K562 (cell line): ENCODE data around the gene SEC24B. TPM values are rescaled to one million over a fixed set of nuclear protein-coding genes. Genes with fewer than 3 reads are reported as not detected.

Experiments
- CC2D1A ChIP-seq: fragments of 450-650 bp; IDR thresholded peaks from 2 replicates; pipeline ENCODE4 v1.6.1; 2017; ENCODE audit warnings: mild to moderate bottlenecking
- ERF ChIP-seq: fragments of 450-650 bp; formaldehyde crosslinking; IDR thresholded peaks from 2 replicates; pipeline ENCODE4 v1.4.0; 2020; ENCODE audit warnings: mild to moderate bottlenecking, mixed read lengths
- FOXP1 ChIP-seq: sonication (generic); formaldehyde crosslinking; IDR thresholded peaks from 2 replicates; pipeline ENCODE4 v1.8.0; 2022; ENCODE audit warnings: mild to moderate bottlenecking, missing genetic modification reagents
- KDM5B ChIP-seq: fragments of 200-600 bp; sonication (generic); IDR thresholded peaks from 2 replicates; pipeline ENCODE4 v1.6.1; 2012; ENCODE audit warnings: low read depth, mild to moderate bottlenecking, moderate library complexity, low read length, control low read depth, inconsistent platforms; ENCODE audit not compliant: insufficient replicate concordance
- NR0B1 ChIP-seq: fragments of 450-650 bp; IDR thresholded peaks from one replicate; pipeline ENCODE4 v1.6.1; 2018; ENCODE audit warnings: mild to moderate bottlenecking, moderate library complexity; ENCODE audit not compliant: partially characterized antibody
- RB1 ChIP-seq: fragments of 450-650 bp; IDR thresholded peaks from 2 replicates; pipeline ENCODE4 v1.6.1; 2017; ENCODE audit warnings: low read depth, mild to moderate bottlenecking
- TARDBP ChIP-seq: fragments of 450-650 bp; IDR thresholded peaks from 2 replicates; pipeline ENCODE4 v1.6.1; 2016
- YY1 ChIP-seq, 3 experiments: IDR thresholded peaks; 2 replicates each; pipeline ENCODE4 v1.6.1; 2011; ENCODE audit warnings: low read length in 2 of 3, mild to moderate bottlenecking in 2 of 3, moderate library complexity in 2 of 3, borderline replicate concordance in 1 of 3, control low read depth in 1 of 3, low read depth in 1 of 3; ENCODE audit not compliant: insufficient read depth in 3 of 3, insufficient replicate concordance in 2 of 3, control insufficient read depth in 1 of 3, insufficient read length in 1 of 3; ENCODE audit errors: extremely low read depth in 1 of 3
- ZFP91 ChIP-seq: sonication (generic); formaldehyde crosslinking; IDR thresholded peaks from 2 replicates; pipeline ENCODE4 v1.8.0; 2022; ENCODE audit warnings: mild to moderate bottlenecking, missing genetic modification reagents
- ZNF324 ChIP-seq: fragments of 250-450 bp; sonication (Bioruptor Pico); IDR thresholded peaks from 2 replicates; pipeline ENCODE4 v1.4.0; 2020; ENCODE audit warnings: mild to moderate bottlenecking
- ZNF431 ChIP-seq: sonication (generic); formaldehyde crosslinking; IDR thresholded peaks from 2 replicates; pipeline ENCODE4 v1.8.0; 2022; ENCODE audit warnings: mild to moderate bottlenecking, missing genetic modification reagents
- ZNF551 ChIP-seq: fragments of 250-450 bp; sonication (Bioruptor Pico); IDR thresholded peaks from 2 replicates; pipeline ENCODE4 v1.5.0; 2021; ENCODE audit warnings: mild to moderate bottlenecking, moderate library complexity
- polyA plus RNA-seq, 8 experiments: library from polyadenylated mRNA; depleted of rRNA in 4 of 8; stranded (reverse) in 5 of 8; unstranded in 3 of 8; fragments of >200 nt; fragmentation: Nextera tagmentation in 2 of 8; fragmentation: Illumina TruSeq in 1 of 8; extraction: Ambion mirVana in 2 of 8; extraction: Trizol in 1 of 8; gene quantifications; 2 replicates each; pipeline versions ENCODE4 v1.2.1 to v1.2.3, GENCODE V29; 2011 to 2014; ENCODE audit warnings: inconsistent platforms in 1 of 8, missing spikeins in 1 of 8
- total RNA-seq, 7 experiments: library from RNA; depleted of rRNA in 6 of 7; stranded (reverse); fragments of >200 nt in 6 of 7; fragmentation: Illumina TruSeq in 2 of 7; extraction: Trizol in 2 of 7; gene quantifications; 2 replicates each; pipeline versions ENCODE4 v1.2.1 to v1.2.3, GENCODE V29; 2011 to 2021; ENCODE audit warnings: low replicate concordance in 1 of 7
- TF ChIP-seq, protein P1 (sequence below), 2 experiments: IDR thresholded peaks; 2 replicates each; pipeline ENCODE4 v1.6.1; 2011; ENCODE audit warnings: borderline replicate concordance in 1 of 2, control low read depth in 1 of 2, low read depth in 1 of 2, low read length in 1 of 2, mild to moderate bottlenecking in 1 of 2, mixed read lengths in 1 of 2, moderate library complexity in 1 of 2; ENCODE audit not compliant: insufficient read depth in 1 of 2, insufficient read length in 1 of 2, poor library complexity in 1 of 2, severe bottlenecking in 1 of 2; ENCODE audit errors: extremely low read depth in 1 of 2
- TF ChIP-seq, protein P2 (sequence below): fragments of 250-450 bp; sonication (Bioruptor Pico); IDR thresholded peaks from 2 replicates; pipeline ENCODE4 v1.4.0; 2020; ENCODE audit warnings: mild to moderate bottlenecking, moderate library complexity
- TF ChIP-seq, protein P3 (sequence below): sonication (generic); formaldehyde crosslinking; IDR thresholded peaks from 2 replicates; pipeline ENCODE4 v1.8.1; 2023; ENCODE audit warnings: mild to moderate bottlenecking, missing genetic modification reagents

The SEC24B gene
- total and polyA plus RNA-seq, 9 of the 15 experiments (the other 6 are each of a cell fraction or from before 2014, with no cell fraction given): 6.3 to 46.4 (median 17.1) TPM

GRCh38 chr4:109433205-109434006 is at the start of gene SEC24B (continued):
- TF ChIP-seq, protein P1, sequence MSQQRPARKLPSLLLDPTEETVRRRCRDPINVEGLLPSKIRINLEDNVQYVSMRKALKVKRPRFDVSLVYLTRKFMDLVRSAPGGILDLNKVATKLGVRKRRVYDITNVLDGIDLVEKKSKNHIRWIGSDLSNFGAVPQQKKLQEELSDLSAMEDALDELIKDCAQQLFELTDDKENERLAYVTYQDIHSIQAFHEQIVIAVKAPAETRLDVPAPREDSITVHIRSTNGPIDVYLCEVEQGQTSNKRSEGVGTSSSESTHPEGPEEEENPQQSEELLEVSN (IDR thresholded peaks at IDR 0.05; ENCODE audit: borderline replicate concordance in 1 of 2, extremely low read depth in 1 of 2, insufficient read depth in 1 of 2, insufficient read length in 1 of 2, low read depth in 1 of 2, low read length in 1 of 2, poor library complexity in 1 of 2, severe bottlenecking in 1 of 2): peak; percentile 71 to 90
- TF ChIP-seq, protein P2, sequence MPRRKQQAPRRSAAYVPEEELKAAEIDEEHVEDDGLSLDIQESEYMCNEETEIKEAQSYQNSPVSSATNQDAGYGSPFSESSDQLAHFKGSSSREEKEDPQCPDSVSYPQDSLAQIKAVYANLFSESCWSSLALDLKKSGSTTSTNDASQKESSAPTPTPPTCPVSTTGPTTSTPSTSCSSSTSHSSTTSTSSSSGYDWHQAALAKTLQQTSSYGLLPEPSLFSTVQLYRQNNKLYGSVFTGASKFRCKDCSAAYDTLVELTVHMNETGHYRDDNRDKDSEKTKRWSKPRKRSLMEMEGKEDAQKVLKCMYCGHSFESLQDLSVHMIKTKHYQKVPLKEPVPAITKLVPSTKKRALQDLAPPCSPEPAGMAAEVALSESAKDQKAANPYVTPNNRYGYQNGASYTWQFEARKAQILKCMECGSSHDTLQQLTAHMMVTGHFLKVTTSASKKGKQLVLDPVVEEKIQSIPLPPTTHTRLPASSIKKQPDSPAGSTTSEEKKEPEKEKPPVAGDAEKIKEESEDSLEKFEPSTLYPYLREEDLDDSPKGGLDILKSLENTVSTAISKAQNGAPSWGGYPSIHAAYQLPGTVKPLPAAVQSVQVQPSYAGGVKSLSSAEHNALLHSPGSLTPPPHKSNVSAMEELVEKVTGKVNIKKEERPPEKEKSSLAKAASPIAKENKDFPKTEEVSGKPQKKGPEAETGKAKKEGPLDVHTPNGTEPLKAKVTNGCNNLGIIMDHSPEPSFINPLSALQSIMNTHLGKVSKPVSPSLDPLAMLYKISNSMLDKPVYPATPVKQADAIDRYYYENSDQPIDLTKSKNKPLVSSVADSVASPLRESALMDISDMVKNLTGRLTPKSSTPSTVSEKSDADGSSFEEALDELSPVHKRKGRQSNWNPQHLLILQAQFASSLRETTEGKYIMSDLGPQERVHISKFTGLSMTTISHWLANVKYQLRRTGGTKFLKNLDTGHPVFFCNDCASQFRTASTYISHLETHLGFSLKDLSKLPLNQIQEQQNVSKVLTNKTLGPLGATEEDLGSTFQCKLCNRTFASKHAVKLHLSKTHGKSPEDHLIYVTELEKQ: no peak
- TF ChIP-seq KDM5B: peak; percentile 73
- TF ChIP-seq RB1: peak; percentile 90
- no peak for TF ChIP-seq CC2D1A
- TF ChIP-seq ZNF324 (CRISPR knock-in tag): no peak
- TF ChIP-seq NR0B1: no peak
- TF ChIP-seq ZFP91 (CRISPR knock-in tag): no peak
- no peak for TF ChIP-seq ERF (CRISPR knock-in tag)
- peak in 1 of 3 experiments; percentile 22 for TF ChIP-seq YY1 (IDR thresholded peaks at IDR 0.05; ENCODE audit: borderline replicate concordance in 1 of 3, control insufficient read depth in 1 of 3, extremely low read depth in 1 of 3, insufficient read depth in 3 of 3, insufficient read length in 1 of 3, insufficient replicate concordance in 2 of 3, low read depth in 1 of 3, low read length in 2 of 3)
- TF ChIP-seq TARDBP: peak; percentile 84
- TF ChIP-seq ZNF551 (CRISPR knock-in tag): no peak
- peak; percentile 72; the same call in 1 of the 2 replicates for TF ChIP-seq FOXP1 (CRISPR knock-in tag)
- TF ChIP-seq, protein P3, sequence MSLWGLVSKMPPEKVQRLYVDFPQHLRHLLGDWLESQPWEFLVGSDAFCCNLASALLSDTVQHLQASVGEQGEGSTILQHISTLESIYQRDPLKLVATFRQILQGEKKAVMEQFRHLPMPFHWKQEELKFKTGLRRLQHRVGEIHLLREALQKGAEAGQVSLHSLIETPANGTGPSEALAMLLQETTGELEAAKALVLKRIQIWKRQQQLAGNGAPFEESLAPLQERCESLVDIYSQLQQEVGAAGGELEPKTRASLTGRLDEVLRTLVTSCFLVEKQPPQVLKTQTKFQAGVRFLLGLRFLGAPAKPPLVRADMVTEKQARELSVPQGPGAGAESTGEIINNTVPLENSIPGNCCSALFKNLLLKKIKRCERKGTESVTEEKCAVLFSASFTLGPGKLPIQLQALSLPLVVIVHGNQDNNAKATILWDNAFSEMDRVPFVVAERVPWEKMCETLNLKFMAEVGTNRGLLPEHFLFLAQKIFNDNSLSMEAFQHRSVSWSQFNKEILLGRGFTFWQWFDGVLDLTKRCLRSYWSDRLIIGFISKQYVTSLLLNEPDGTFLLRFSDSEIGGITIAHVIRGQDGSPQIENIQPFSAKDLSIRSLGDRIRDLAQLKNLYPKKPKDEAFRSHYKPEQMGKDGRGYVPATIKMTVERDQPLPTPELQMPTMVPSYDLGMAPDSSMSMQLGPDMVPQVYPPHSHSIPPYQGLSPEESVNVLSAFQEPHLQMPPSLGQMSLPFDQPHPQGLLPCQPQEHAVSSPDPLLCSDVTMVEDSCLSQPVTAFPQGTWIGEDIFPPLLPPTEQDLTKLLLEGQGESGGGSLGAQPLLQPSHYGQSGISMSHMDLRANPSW (CRISPR knock-in tag): peak; percentile 82; the same call in 1 of the 2 replicates
- TF ChIP-seq ZNF431: no peak
